HG03064 (cell line): ENCODE measurements around the gene FOXC1.

Experiments used
- ATAC-seq: cut with Tn5 transposase; IDR thresholded peaks from one replicate; pipeline ENCODE4 v1.9.1; 2021; ENCODE audit warnings: low read depth; ENCODE audit not compliant: unreplicated experiment

The FOXC1 gene

GRCh38 chr6:1598433-1598832, 11.3 kb upstream of the FOXC1 start:
- no peak for ATAC-seq

- ATAC-seq = no peak
These were observed 10.8 kb upstream of the FOXC1 start for GRCh38 chr6:1598886-1599285.

GRCh38 chr6:1599469-1599868, 10.2 kb upstream of the FOXC1 start:
- ATAC-seq = no peak

- ATAC-seq = no peak
These were observed 9.5 kb upstream of the FOXC1 start for GRCh38 chr6:1600063-1600763.

- ATAC-seq = no peak
These were observed 9.0 kb upstream of the FOXC1 start for GRCh38 chr6:1600764-1601157.

- ATAC-seq = no peak
These were observed 8.3 kb upstream of the FOXC1 start for GRCh38 chr6:1601158-1602048.

GRCh38 chr6:1602049-1602713, 7.5 kb upstream of the FOXC1 start:
- no peak for ATAC-seq

GRCh38 chr6:1603708-1604107, 6.0 kb upstream of the FOXC1 start:
- ATAC-seq = no peak

- no peak for ATAC-seq
These were observed 5.3 kb upstream of the FOXC1 start for GRCh38 chr6:1604158-1605003.

GRCh38 chr6:1605004-1605892, 4.5 kb upstream of the FOXC1 start:
- no peak for ATAC-seq

GRCh38 chr6:1605893-1606779, 3.6 kb upstream of the FOXC1 start:
- ATAC-seq = no peak

GRCh38 chr6:1606780-1607515, 2.8 kb upstream of the FOXC1 start:
- ATAC-seq = no peak

- ATAC-seq = no peak
These were observed 2.0 kb upstream of the FOXC1 start for GRCh38 chr6:1607516-1608221.

- no peak for ATAC-seq
These were observed 1.3 kb upstream of the FOXC1 start for GRCh38 chr6:1608222-1609040.

GRCh38 chr6:1609041-1609647, 571 bp upstream of the FOXC1 start:
- no peak for ATAC-seq
